GM12878 (cell line): ENCODE measurements around the gene RXFP3. TPM values are rescaled to one million over a fixed set of nuclear protein-coding genes. Genes with fewer than 3 reads are reported as not detected.

ENCODE experiments used
- ATAC-seq: fragments of 200-7000 bp; cut with Tn5 transposase; 3 replicates; pipeline ENCODE4 v1.9.1; 2020; ENCODE audit warnings: mild to moderate bottlenecking, moderate library complexity
- BruUV-seq: library from RNA; stranded (reverse); fragments of 400-500 nt; replicated peaks from 2 replicates; lab custom pipeline; 2021; lab: Mats Ljungman, UMichigan
- CTCF ChIA-PET: fragments of 300-600 bp; sonication (Branson Sonifier 250); formaldehyde crosslinking; extraction: SDS; loops from one replicate; lab custom pipeline; 2021; ENCODE audit warnings: inconsistent platforms; lab: Yijun Ruan, JAX
- POLR2A ChIA-PET: fragments of 350-600 bp; formaldehyde crosslinking; extraction: SDS; loops from one replicate; lab custom pipeline; 2021; ENCODE audit warnings: inconsistent platforms; lab: Charles Lee
- RAD21 ChIA-PET: fragments of 300-600 bp; sonication (Branson Sonifier 250); formaldehyde crosslinking; loops from one replicate; lab custom pipeline; 2023; ENCODE audit warnings: antibody characterized with exemption; ENCODE audit not compliant: unreplicated experiment; lab: Charles Lee
- SMC1A ChIA-PET: fragments of 300-600 bp; sonication (Branson Sonifier 250); formaldehyde crosslinking; loops from one replicate; lab custom pipeline; 2023; ENCODE audit not compliant: unreplicated experiment, uncharacterized antibody; lab: Charles Lee
- DNase-seq: peaks from one replicate; pipeline ENCODE4 v3.0.0-alpha.2; 2011; ENCODE audit warnings: low read depth, low spot score
- FAIRE-seq: peaks from 3 replicates; lab custom pipeline; 2011; peaks lifted over from hg19 to GRCh38; lab: Jason Lieb, UNC
- H2AFZ ChIP-seq: 2 replicates; pipeline ENCODE4 v1.6.0; 2011; ENCODE audit warnings: low read depth, low read length, control low read depth; ENCODE audit not compliant: control insufficient read depth
- H3K27ac ChIP-seq: 2 replicates; pipeline ENCODE4 v1.5.1; 2011; ENCODE audit warnings: control low read depth; ENCODE audit not compliant: control insufficient read depth, insufficient read depth
- H3K27me3 ChIP-seq, 2 experiments: replicated peaks in 1 of 2; 2 replicates each; pipeline versions ENCODE4 v1.6.0 to v1.6.1; 2011; ENCODE audit warnings: low read length in 1 of 2; ENCODE audit not compliant: control insufficient read depth in 2 of 2, insufficient read depth in 2 of 2
- H3K36me3 ChIP-seq, 2 experiments: 2 replicates each; pipeline ENCODE4 v1.5.1; 2011; ENCODE audit warnings: low read length in 1 of 2; ENCODE audit not compliant: control insufficient read depth in 2 of 2, insufficient read depth in 2 of 2
- H3K4me1 ChIP-seq: 2 replicates; pipeline ENCODE4 v1.6.1; 2011; ENCODE audit warnings: mild to moderate bottlenecking, low read length, moderate library complexity, mixed read lengths; ENCODE audit not compliant: control insufficient read depth, insufficient read depth
- H3K4me2 ChIP-seq: 2 replicates; pipeline ENCODE4 v1.6.0; 2011; ENCODE audit warnings: control low read depth; ENCODE audit not compliant: control insufficient read depth, insufficient read depth
- H3K4me3 ChIP-seq: fragments of 200-600 bp; sonication (generic); 2 replicates; pipeline ENCODE4 v1.5.1; 2016
- H3K79me2 ChIP-seq: 2 replicates; pipeline ENCODE4 v1.6.0; 2011; ENCODE audit warnings: low read length; ENCODE audit not compliant: control insufficient read depth, insufficient read depth
- H3K9ac ChIP-seq: 2 replicates; pipeline ENCODE4 v1.8.0; 2011; ENCODE audit warnings: low read length, control low read depth, mixed read lengths; ENCODE audit not compliant: control insufficient read depth, insufficient read depth
- H3K9me3 ChIP-seq: replicated peaks from 3 replicates; pipeline ENCODE4 v1.5.1; 2011; ENCODE audit warnings: mild to moderate bottlenecking, low read length; ENCODE audit not compliant: control insufficient read depth, insufficient read depth
- H4K20me1 ChIP-seq: 2 replicates; pipeline ENCODE4 v1.6.0; 2011; ENCODE audit not compliant: control insufficient read depth, insufficient read depth
- CTCF ChIP-seq, 3 experiments: IDR thresholded peaks in 2 of 3; conservative IDR thresholded peaks in 1 of 3; 2 replicates each; pipeline ENCODE4 v1.5.1; 2011; ENCODE audit warnings: low read depth in 3 of 3, low read length in 3 of 3, mild to moderate bottlenecking in 3 of 3, control low read depth in 2 of 3, moderate library complexity in 2 of 3, inconsistent platforms in 1 of 3, mixed read lengths in 1 of 3; ENCODE audit not compliant: control insufficient read depth in 2 of 3, insufficient read depth in 1 of 3; ENCODE audit errors: extremely low read depth in 1 of 3
- CUX1 ChIP-seq: IDR thresholded peaks from 2 replicates; pipeline ENCODE4 v1.6.1; 2012; ENCODE audit warnings: improper control_type of control experiment, low read depth, low read length; ENCODE audit not compliant: insufficient replicate concordance
- WGBS: methylation state at CpG from one replicate; pipeline ENCODE4 v1.1.6; 2016; ENCODE audit warnings: low lambda C conversion rate; ENCODE audit not compliant: insufficient replicate concordance, insufficient coverage; ENCODE audit errors: missing lambda C conversion rate; 5-methylcytosine and 5-hydroxymethylcytosine counted together
- in situ Hi-C: fragments of 300-500 bp; cut with MboI; formaldehyde crosslinking; loops from 9 replicates; pipeline ENCODE4 v1.14.3; 2018; ENCODE audit warnings: mixed read lengths
- intact Hi-C: fragments of 100-400 bp; cut with micrococcal nuclease; formaldehyde crosslinking; loops from one replicate; pipeline ENCODE4 v1.14.2; 2022; ENCODE audit not compliant: unreplicated experiment
- polyA plus RNA-seq, 11 experiments: library from polyadenylated mRNA; depleted of rRNA in 4 of 11; unstranded in 6 of 11; stranded (reverse) in 5 of 11; fragments of >200 nt; fragmentation: Nextera tagmentation in 4 of 11; fragmentation: Illumina TruSeq in 1 of 11; extraction: Ambion mirVana in 4 of 11; extraction: Trizol in 1 of 11; gene quantifications; 1 replicate in 1 of 11; 2 replicates in 10 of 11; pipeline versions ENCODE4 v1.2.1 to v1.2.3, GENCODE V29; 2011 to 2016; ENCODE audit warnings: inconsistent platforms in 2 of 11, missing spikeins in 2 of 11, low read depth in 1 of 11
- total RNA-seq, 4 experiments: library from RNA; depleted of rRNA in 3 of 4; stranded (reverse); fragments of >200 nt in 3 of 4; fragmentation: Illumina TruSeq in 1 of 4; extraction: Trizol in 1 of 4; gene quantifications; 2 replicates each; pipeline versions ENCODE4 v1.2.1 to v1.2.3, GENCODE V29; 2013 to 2021
- TF ChIP-seq, protein P1 (sequence below): IDR thresholded peaks from 2 replicates; pipeline ENCODE4 v1.6.1; 2012; ENCODE audit warnings: mild to moderate bottlenecking, low read depth, low read length

The RXFP3 gene
- total and polyA plus RNA-seq, 10 of the 15 experiments (the other 5 are each of a cell fraction or from before 2014, with no cell fraction given), result 0.03 to 0.06 TPM; not detected in 8

DNA sequence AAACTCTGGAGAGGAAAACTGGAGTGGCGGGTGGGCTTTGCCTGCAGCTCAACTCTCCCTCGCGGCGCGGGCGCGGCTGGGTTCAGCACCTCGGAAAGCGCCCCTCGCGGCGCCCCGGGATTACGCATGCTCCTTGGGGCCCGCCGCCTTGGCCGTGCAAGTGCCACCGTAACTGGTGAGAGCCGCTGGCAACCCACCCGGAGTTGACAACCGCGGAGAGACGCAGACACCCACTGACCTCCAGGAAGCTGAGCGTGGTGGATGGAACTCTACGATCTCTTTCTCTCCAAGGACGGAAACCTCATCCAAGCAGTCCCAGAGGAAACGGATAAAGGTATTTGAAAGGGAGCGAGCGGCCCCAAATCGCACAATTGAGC is 194 bp upstream of the RXFP3 start:
- ATAC-seq (peak; percentile 30; the same call in 2 of the 3 replicates), FAIRE-seq (no peak), DNase-seq (no peak)
- no peak overlapping the region for H2AFZ ChIP-seq
- H3K4me2 ChIP-seq, result peak overlapping the region; percentile 56
- H3K4me1 ChIP-seq, result peaks cover 16% of the 10 kb centered on the region
- ChIA-PET SMC1A (interaction anchor here (1.0 to 7.4 kb wide), 17 partner anchors 13 to 501 kb away, joined by 3 to 80 read pairs (median 30); partner anchors contain the start of gene TARS1), POLR2A (interaction anchor here (1.1 kb wide), 1 partner anchor 501 kb away, joined by 3 read pairs; no protein-coding TSS in a partner anchor), RAD21 (interaction anchor here (1.2 to 8.8 kb wide), 15 partner anchors 15 to 503 kb away, joined by 3 to 111 read pairs (median 17); partner anchors contain the start of gene TARS1), CTCF (interaction anchor here (0.8 to 6.6 kb wide), 18 partner anchors 12 to 505 kb away, joined by 3 to 96 read pairs (median 7); no protein-coding TSS in a partner anchor)
- no TSS peak for BruUV-seq
- H3K79me2 ChIP-seq, result no peaks in the 10 kb centered on the region
- no peak overlapping the region for H3K9ac ChIP-seq
- H3K9me3 ChIP-seq, result no peaks in the 10 kb centered on the region; the same call in 2 of the 3 replicates
- H3K36me3 ChIP-seq, result no peaks in the 10 kb centered on the region
- in situ Hi-C loops (no loop called here), intact Hi-C loops (no loop called here)
- H4K20me1 ChIP-seq, result no peaks in the 10 kb centered on the region
- H3K4me3 ChIP-seq, result peak overlapping the region; percentile 16; the same call in 1 of the 2 replicates
- 24% methylated on average over 30 of the region's 30 CpGs for WGBS
- no peak overlapping the region for H3K27ac ChIP-seq
- TF ChIP-seq CUX1 (no peak), CTCF (IDR thresholded peaks at IDR 0.05 in 2 of 3, conservative IDR thresholded peaks at IDR 0.05 in 1 of 3; ENCODE audit: control insufficient read depth in 2 of 3, extremely low read depth in 1 of 3, insufficient read depth in 1 of 3, low read depth in 3 of 3, low read length in 3 of 3) (0 out of 6 replicates have a peak, but pooled peaks of 1 of the 3 experiments have one; percentile 8)
- TF ChIP-seq, protein P1, sequence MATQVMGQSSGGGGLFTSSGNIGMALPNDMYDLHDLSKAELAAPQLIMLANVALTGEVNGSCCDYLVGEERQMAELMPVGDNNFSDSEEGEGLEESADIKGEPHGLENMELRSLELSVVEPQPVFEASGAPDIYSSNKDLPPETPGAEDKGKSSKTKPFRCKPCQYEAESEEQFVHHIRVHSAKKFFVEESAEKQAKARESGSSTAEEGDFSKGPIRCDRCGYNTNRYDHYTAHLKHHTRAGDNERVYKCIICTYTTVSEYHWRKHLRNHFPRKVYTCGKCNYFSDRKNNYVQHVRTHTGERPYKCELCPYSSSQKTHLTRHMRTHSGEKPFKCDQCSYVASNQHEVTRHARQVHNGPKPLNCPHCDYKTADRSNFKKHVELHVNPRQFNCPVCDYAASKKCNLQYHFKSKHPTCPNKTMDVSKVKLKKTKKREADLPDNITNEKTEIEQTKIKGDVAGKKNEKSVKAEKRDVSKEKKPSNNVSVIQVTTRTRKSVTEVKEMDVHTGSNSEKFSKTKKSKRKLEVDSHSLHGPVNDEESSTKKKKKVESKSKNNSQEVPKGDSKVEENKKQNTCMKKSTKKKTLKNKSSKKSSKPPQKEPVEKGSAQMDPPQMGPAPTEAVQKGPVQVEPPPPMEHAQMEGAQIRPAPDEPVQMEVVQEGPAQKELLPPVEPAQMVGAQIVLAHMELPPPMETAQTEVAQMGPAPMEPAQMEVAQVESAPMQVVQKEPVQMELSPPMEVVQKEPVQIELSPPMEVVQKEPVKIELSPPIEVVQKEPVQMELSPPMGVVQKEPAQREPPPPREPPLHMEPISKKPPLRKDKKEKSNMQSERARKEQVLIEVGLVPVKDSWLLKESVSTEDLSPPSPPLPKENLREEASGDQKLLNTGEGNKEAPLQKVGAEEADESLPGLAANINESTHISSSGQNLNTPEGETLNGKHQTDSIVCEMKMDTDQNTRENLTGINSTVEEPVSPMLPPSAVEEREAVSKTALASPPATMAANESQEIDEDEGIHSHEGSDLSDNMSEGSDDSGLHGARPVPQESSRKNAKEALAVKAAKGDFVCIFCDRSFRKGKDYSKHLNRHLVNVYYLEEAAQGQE, result peak; percentile 97
- H3K27me3 ChIP-seq, result no peaks in the 10 kb centered on the region; a peak in 1 of 4 replicates
